ENCODE results near the gene ECSIT.

DNA sequence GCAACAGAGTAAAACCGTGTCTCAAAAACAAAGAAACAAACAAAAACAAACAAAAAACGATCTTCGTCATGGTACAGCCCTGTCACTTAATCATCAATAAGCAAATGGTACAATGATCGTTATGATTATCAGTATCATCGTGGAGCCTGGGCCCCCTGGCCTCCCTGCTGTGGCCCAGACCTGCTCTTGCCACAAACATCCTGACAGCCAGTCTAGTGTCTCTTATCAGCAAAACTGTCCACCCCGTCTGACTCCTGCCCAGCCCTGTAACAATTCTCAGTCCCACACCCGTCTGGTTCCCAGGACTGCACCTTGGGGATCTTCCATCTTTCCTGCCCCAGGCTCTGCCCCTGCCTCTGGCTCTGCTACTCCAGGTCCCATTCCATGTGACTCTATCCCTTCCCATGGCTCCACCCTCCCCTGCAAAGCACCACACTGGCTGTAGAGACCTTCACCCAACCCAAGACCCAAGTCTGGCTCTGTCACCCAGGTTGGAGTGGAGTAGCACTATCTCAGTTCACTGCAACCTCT is 29.0 kb downstream of the ECSIT start:
- TF ChIP-seq CTCF (conservative IDR thresholded peaks at IDR 0.05; ENCODE audit: low read depth, low read length) = no peak
- no peak for TF ChIP-seq EZH2 (IDR thresholded peaks at IDR 0.05; ENCODE audit: borderline replicate concordance, low read depth, low read length, poor library complexity, severe bottlenecking)
